ENCODE measurements around the gene TEDC2. TPM values are rescaled to one million over a fixed set of nuclear protein-coding genes. Genes with fewer than 3 reads are reported as not detected.

Gene TEDC2
- total and polyA plus RNA-seq, 7 experiments from 2014 or later, result 0.32 to 16.7 (median 0.62) TPM; not detected in 1

DNA sequence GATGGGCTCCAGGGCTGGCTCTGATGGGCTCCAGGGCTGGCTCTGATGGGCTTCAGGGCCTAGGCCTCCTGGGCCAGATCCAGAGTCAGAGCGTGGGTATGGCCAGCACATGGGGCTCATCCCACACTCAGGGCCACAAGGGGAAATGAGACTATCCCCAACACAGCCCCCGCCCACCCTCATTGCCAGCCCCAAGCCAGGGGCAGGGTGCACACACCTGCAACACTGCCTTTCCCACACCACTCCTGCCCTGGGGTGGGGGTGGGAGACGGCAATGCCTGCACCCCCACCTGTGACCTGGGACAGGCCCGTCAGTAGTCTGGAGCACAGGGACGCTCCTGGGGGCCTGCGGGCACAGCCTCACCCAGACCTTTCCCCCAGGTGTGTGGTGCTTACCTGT, 39.5 kb downstream of the TEDC2 start:
- H3K27ac ChIP-seq (ENCODE audit: low read depth, low read length), result no peak overlapping the region
- H3K4me1 ChIP-seq (ENCODE audit: control insufficient read depth in 2 of 2, insufficient read depth in 2 of 2, low read length in 2 of 2), result no peaks in the 10 kb centered on the region
- ChIA-PET CTCF (interaction anchor here (0.7 to 1.1 kb wide), 3 partner anchors 59 to 86 kb away, joined by 3 read pairs; no protein-coding TSS in a partner anchor), POLR2A (interaction anchor here (0.6 kb wide), 1 partner anchor 492 kb away, joined by 3 read pairs; no protein-coding TSS in a partner anchor)
- Mint-ChIP-seq H3K27me3 (no peaks in the 10 kb centered on the region), H3K36me3 (peaks cover 0 to 8% (median 0%) of the 10 kb centered on the region in 5 donors), H3K4me1 (peaks cover 0 to 3% (median 0%) of the 10 kb centered on the region in 7 donors), H3K4me3 (no peak overlapping the region), H3K9me3 (no peaks in the 10 kb centered on the region), H3K27ac (no peak overlapping the region)
- no peaks in the 10 kb centered on the region for H3K27me3 ChIP-seq (ENCODE audit: control insufficient read depth in 2 of 2, insufficient read depth in 2 of 2, low read length in 2 of 2)
- intact Hi-C loops (cut with micrococcal nuclease), result no loop called here
- H3K4me3 ChIP-seq (ENCODE audit: low read length), result no peak overlapping the region
- ATAC-seq, result no peak
- H3K9me3 ChIP-seq (ENCODE audit: control insufficient read depth in 2 of 3, low read length in 3 of 3), result no peaks in the 10 kb centered on the region
- no peak for DNase-seq
- peaks cover 0 to 19% (median 0%) of the 10 kb centered on the region in 3 experiments for H3K36me3 ChIP-seq (ENCODE audit: control insufficient read depth in 2 of 3, insufficient read depth in 3 of 3, low read length in 3 of 3)

DNA sequence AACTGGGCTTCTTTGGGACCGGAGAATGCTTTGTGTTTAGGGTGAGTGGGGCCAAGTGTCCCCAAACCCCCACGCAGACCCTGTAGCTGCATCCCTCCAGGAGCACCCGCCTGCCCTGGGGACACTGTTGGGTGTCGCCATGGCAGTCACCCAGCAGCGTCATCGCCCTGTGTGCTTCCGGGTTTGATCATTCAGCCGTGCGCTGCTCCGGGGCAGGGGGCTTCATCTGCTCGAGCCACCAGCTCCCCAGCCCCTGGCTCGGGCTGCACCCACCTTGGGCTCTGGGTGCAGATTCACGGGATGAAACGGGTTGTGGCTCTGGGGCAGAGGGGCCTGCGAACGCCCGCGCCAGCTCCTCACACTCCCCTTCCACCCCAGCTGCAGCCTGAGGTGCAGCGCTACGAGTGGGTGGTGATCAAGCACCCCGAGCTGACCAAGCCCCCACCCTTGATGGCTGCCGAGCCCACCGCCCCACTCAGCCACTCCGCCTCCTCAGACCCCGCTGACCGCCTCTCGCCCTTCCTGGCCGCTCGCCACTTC, 40.1 kb downstream of the TEDC2 start:
- intact Hi-C loops (cut with micrococcal nuclease), result no loop called here
- no peak for DNase-seq
- H3K36me3 Mint-ChIP-seq, result peaks cover 0 to 8% (median 0%) of the 10 kb centered on the region in 5 donors
- Histone ChIP-seq H3K9me3 (ENCODE audit: control insufficient read depth in 2 of 3, low read length in 3 of 3) (no peaks in the 10 kb centered on the region), H3K27me3 (ENCODE audit: control insufficient read depth in 2 of 2, insufficient read depth in 2 of 2, low read length in 2 of 2) (no peaks in the 10 kb centered on the region), H3K27ac (ENCODE audit: low read depth, low read length) (no peak overlapping the region), H3K36me3 (ENCODE audit: control insufficient read depth in 2 of 3, insufficient read depth in 3 of 3, low read length in 3 of 3) (peaks cover 0 to 19% (median 0%) of the 10 kb centered on the region in 3 experiments), H3K4me3 (ENCODE audit: low read length) (no peak overlapping the region), H3K4me1 (ENCODE audit: control insufficient read depth in 2 of 2, insufficient read depth in 2 of 2, low read length in 2 of 2) (no peaks in the 10 kb centered on the region)
- ChIA-PET CTCF (interaction anchor here (0.7 to 1.2 kb wide), 5 partner anchors 37 to 143 kb away, joined by 3 read pairs; partner anchors contain the start of gene PDPK1), POLR2A (interaction anchor here (3.7 kb wide), 1 partner anchor 14 kb away, joined by 14 read pairs; the partner anchor contains the start of gene ATP6V0C)
- H3K27me3 Mint-ChIP-seq, result no peaks in the 10 kb centered on the region
- no peaks in the 10 kb centered on the region for H3K9me3 Mint-ChIP-seq
- no peak overlapping the region for H3K4me3 Mint-ChIP-seq
- ATAC-seq, result no peak
- H3K27ac Mint-ChIP-seq, result no peak overlapping the region
- H3K4me1 Mint-ChIP-seq, result peaks cover 0 to 3% (median 0%) of the 10 kb centered on the region in 7 donors

DNA sequence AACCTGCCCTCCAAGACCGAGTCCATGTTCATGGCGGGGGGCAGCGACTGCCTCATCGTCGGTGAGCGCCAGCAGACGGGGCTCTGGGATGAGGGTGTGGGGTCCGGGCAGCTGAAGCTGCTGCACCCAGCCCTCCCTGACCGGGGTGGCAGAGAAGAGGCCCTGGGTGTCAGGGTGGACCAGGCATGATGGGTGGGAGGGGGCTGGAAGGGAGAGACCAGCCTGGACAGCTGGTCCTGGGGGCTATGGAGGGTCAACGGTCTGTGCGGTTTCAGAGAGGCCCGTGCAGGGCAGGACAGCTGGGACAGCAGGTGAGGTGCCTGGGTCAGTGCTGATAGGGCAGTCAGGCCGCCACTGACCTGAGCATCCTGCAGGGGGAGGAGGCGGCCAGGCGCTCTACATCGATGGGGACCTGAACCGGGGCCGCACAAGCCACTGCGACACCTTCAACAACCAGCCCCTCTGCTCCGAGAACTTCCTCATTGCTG, 40.6 kb downstream of the TEDC2 start:
- H3K27me3 Mint-ChIP-seq, result no peaks in the 10 kb centered on the region
- Histone ChIP-seq H3K4me3 (ENCODE audit: low read length) (no peak overlapping the region), H3K36me3 (ENCODE audit: control insufficient read depth in 2 of 3, insufficient read depth in 3 of 3, low read length in 3 of 3) (peaks cover 0 to 19% (median 0%) of the 10 kb centered on the region in 3 experiments), H3K9me3 (ENCODE audit: control insufficient read depth in 2 of 3, low read length in 3 of 3) (no peaks in the 10 kb centered on the region), H3K27me3 (ENCODE audit: control insufficient read depth in 2 of 2, insufficient read depth in 2 of 2, low read length in 2 of 2) (no peaks in the 10 kb centered on the region), H3K27ac (ENCODE audit: low read depth, low read length) (no peak overlapping the region), H3K4me1 (ENCODE audit: control insufficient read depth in 2 of 2, insufficient read depth in 2 of 2, low read length in 2 of 2) (no peaks in the 10 kb centered on the region)
- ChIA-PET POLR2A (interaction anchor here (1.1 to 3.7 kb wide), 5 partner anchors 14 to 306 kb away, joined by 4 to 14 read pairs (median 4); partner anchors contain the start of genes AMDHD2, ATP6V0C and ECI1), CTCF (interaction anchor here (0.8 to 2.3 kb wide), 5 partner anchors 37 to 306 kb away, joined by 3 to 20 read pairs (median 3); partner anchors contain the start of gene PDPK1)
- no peak for DNase-seq
- peaks cover 0 to 8% (median 0%) of the 10 kb centered on the region in 5 donors for H3K36me3 Mint-ChIP-seq
- intact Hi-C loops (cut with micrococcal nuclease), result no loop called here
- H3K4me3 Mint-ChIP-seq, result no peak overlapping the region
- H3K4me1 Mint-ChIP-seq, result peaks cover 0 to 3% (median 0%) of the 10 kb centered on the region in 7 donors
- ATAC-seq, result no peak
- H3K9me3 Mint-ChIP-seq, result no peaks in the 10 kb centered on the region
- H3K27ac Mint-ChIP-seq, result no peak overlapping the region

DNA sequence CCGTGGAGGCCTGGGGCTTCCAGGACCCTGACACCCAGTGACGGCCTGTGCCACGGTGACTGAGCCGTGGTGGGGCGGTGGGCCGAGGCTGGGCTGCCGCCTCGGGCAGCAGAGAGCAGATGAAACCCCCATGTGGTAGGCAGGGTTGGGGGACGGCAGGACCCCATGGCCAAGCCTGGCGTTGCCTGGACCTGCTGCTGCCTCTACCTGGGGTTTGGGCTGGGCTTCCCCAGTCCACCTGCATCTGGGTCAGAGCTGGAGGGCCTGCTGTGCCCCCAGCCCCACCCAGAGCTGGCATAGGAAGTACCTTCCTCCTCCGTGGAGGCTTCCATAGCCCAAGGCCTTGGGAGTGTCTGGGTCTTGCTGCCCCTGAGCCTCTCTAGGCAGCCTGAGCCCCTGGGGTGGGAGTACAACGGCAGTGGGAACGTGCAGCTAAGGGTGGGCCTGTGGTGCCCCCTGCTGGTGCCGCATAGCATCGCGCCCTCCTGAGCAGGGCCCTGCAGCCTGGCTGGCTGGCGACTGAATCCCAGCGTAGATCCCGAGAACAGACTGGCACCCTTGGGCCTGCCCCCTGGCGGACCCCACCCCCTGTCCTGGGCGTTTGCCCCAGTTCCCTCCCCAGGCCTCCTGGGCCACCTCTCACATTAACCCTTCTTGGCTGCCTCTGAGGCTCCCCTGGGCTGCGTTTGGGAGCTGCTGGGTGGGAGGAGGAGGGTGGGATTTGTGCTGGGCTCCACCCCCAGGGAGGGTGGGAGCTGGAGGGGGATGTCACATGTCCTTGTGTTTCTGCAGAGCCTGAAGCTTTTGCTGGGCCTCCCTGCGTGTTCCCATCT, 41.2 kb downstream of the TEDC2 start:
- intact Hi-C loops (cut with micrococcal nuclease), result loop anchor here (1.0 kb wide), 4 partner anchors 161 to 478 kb away; partner anchors contain the start of genes ABCA3 (in 2 of the 2) and RNPS1 (in 1 of the 2)
- DNase-seq, result peak; percentile 64 to 85 (median 74)
- ChIA-PET CTCF (interaction anchor here (0.9 to 2.3 kb wide), 4 partner anchors 8 to 307 kb away, joined by 3 to 20 read pairs (median 4); partner anchors contain the start of gene PDPK1), POLR2A (interaction anchor here (1.1 to 3.7 kb wide), 5 partner anchors 13 to 306 kb away, joined by 4 to 14 read pairs (median 4); partner anchors contain the start of genes AMDHD2, ATP6V0C and ECI1)
- no peak overlapping the region for H3K4me3 ChIP-seq (ENCODE audit: low read length)
- H3K9me3 Mint-ChIP-seq, result no peaks in the 10 kb centered on the region
- H3K4me1 Mint-ChIP-seq, result peaks cover 0 to 3% (median 0%) of the 10 kb centered on the region in 7 donors
- H3K27ac ChIP-seq (ENCODE audit: low read depth, low read length), result no peak overlapping the region
- no peak overlapping the region for H3K4me3 Mint-ChIP-seq
- H3K27me3 Mint-ChIP-seq, result no peaks in the 10 kb centered on the region
- H3K9me3 ChIP-seq (ENCODE audit: control insufficient read depth in 2 of 3, low read length in 3 of 3), result no peaks in the 10 kb centered on the region
- H3K36me3 Mint-ChIP-seq, result peaks cover 0 to 8% (median 0%) of the 10 kb centered on the region in 5 donors
- H3K27ac Mint-ChIP-seq, result no peak overlapping the region
- no peaks in the 10 kb centered on the region for H3K27me3 ChIP-seq (ENCODE audit: control insufficient read depth in 2 of 2, insufficient read depth in 2 of 2, low read length in 2 of 2)
- peaks cover 0 to 16% (median 0%) of the 10 kb centered on the region in 3 experiments for H3K36me3 ChIP-seq (ENCODE audit: control insufficient read depth in 2 of 3, insufficient read depth in 3 of 3, low read length in 3 of 3)
- ATAC-seq, result peak; percentile 97
- no peaks in the 10 kb centered on the region for H3K4me1 ChIP-seq (ENCODE audit: control insufficient read depth in 2 of 2, insufficient read depth in 2 of 2, low read length in 2 of 2)

DNA sequence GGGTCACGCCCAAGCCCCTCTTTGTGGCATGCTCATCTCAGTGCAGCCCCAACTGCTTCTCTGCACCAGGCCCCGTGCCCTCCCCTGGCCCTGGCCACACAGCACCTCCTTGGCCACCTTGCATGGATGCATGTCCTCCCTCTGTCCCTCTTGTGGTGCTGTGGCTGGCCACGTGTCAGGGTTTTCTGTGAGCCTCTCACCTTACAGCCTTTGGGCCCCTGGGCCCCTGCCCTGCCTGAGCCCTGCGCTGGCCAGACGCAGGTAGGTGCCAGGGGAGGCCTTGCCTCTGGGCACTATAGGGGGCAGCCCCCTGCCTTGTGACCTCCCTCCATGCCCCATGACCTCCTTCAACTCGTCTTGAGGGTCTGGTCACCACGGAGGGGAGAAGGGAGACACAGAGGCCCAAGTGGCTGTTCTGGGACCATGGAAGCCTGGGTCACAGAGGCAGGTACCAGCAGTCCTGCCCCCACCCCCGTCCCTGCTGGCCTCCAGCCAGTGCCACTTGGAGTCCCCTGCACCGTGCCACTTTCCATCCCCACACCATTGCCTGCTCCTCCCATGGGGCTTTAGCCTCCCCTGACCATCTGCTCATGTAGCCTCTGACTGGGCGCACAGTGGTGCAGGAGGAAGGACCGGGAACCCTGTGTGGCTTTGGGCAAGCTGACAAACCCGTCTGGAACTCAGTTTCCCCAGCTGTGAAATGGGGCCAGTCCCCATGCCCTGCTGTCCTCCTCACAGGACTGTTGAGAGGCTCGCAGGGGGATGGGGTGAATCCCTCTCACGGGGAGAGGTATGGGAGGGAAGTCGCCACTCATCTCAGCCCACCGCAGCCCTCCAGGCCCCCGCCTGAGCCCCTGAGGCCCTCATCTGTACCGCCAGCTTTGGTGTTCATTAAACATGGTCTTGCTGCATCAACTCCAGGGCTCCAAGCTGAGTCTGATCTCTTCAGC, 42.3 kb downstream of the TEDC2 start:
- no peak overlapping the region for H3K27ac ChIP-seq (ENCODE audit: low read depth, low read length)
- Mint-ChIP-seq H3K4me1 (peaks cover 0 to 6% (median 0%) of the 10 kb centered on the region in 7 donors), H3K9me3 (no peaks in the 10 kb centered on the region), H3K27ac (no peak overlapping the region), H3K4me3 (no peak overlapping the region), H3K36me3 (peaks cover 0 to 5% (median 0%) of the 10 kb centered on the region in 5 donors), H3K27me3 (no peaks in the 10 kb centered on the region)
- ATAC-seq (no peak), DNase-seq (no peak)
- H3K4me3 ChIP-seq (ENCODE audit: low read length), result no peak overlapping the region
- H3K9me3 ChIP-seq (ENCODE audit: control insufficient read depth in 2 of 3, low read length in 3 of 3), result no peaks in the 10 kb centered on the region
- H3K36me3 ChIP-seq (ENCODE audit: control insufficient read depth in 2 of 3, insufficient read depth in 3 of 3, low read length in 3 of 3), result peaks cover 0 to 5% (median 0%) of the 10 kb centered on the region in 3 experiments
- H3K27me3 ChIP-seq (ENCODE audit: control insufficient read depth in 2 of 2, insufficient read depth in 2 of 2, low read length in 2 of 2), result no peaks in the 10 kb centered on the region
- ChIA-PET CTCF (interaction anchor here (0.9 to 2.3 kb wide), 4 partner anchors 9 to 308 kb away, joined by 3 to 20 read pairs (median 6); no protein-coding TSS in a partner anchor), POLR2A (interaction anchor here (1.3 to 3.7 kb wide), 4 partner anchors 12 to 250 kb away, joined by 4 to 14 read pairs (median 4); partner anchors contain the start of genes AMDHD2, ATP6V0C and ECI1)
- H3K4me1 ChIP-seq (ENCODE audit: control insufficient read depth in 2 of 2, insufficient read depth in 2 of 2, low read length in 2 of 2), result no peaks in the 10 kb centered on the region
- intact Hi-C loops (cut with micrococcal nuclease), result loop anchor here (1.0 kb wide), 4 partner anchors 162 to 479 kb away; partner anchors contain the start of genes ABCA3 (in 2 of the 2) and RNPS1 (in 1 of the 2)

All from naive thymus-derived CD4-positive, alpha-beta T cell (primary cell).